MM.1S (cell line): ENCODE measurements around the gene AMDHD1.

Experiments used
- DNase-seq: peaks from one replicate; pipeline ENCODE4 v3.0.0-alpha.2; 2015
- H2AFZ ChIP-seq: fragments of 300-600 bp; sonication (generic); 2 replicates; pipeline ENCODE4 v1.6.0; 2016; ENCODE audit warnings: antibody characterized with exemption, low read length
- H3F3A ChIP-seq: fragments of 300-600 bp; sonication (generic); 2 replicates; pipeline ENCODE4 v1.6.1; 2016; ENCODE audit warnings: mild to moderate bottlenecking, antibody characterized with exemption, low read length, moderate library complexity, mixed read lengths; ENCODE audit not compliant: insufficient read depth
- H3K27ac ChIP-seq: fragments of 300-600 bp; sonication (generic); 2 replicates; pipeline ENCODE4 v1.5.1; 2016; ENCODE audit warnings: mild to moderate bottlenecking, low read length
- H3K27me3 ChIP-seq: fragments of 300-600 bp; sonication (generic); replicated peaks from 2 replicates; pipeline ENCODE4 v1.6.0; 2016; ENCODE audit warnings: low read length; ENCODE audit not compliant: insufficient read depth
- H3K36me3 ChIP-seq: fragments of 300-600 bp; sonication (generic); replicated peaks from 2 replicates; pipeline ENCODE4 v1.6.1; 2016; ENCODE audit warnings: mild to moderate bottlenecking, low read length, mixed read lengths; ENCODE audit not compliant: insufficient read depth
- H3K4me1 ChIP-seq: fragments of 300-600 bp; sonication (generic); 2 replicates; pipeline ENCODE4 v1.6.1; 2016; ENCODE audit warnings: low read length, mixed read lengths
- H3K4me2 ChIP-seq: fragments of 300-600 bp; sonication (generic); 2 replicates; pipeline ENCODE4 v1.6.0; 2016; ENCODE audit warnings: low read depth, low read length
- H3K4me3 ChIP-seq: fragments of 300-600 bp; sonication (generic); 2 replicates; pipeline ENCODE4 v1.5.1; 2016; ENCODE audit warnings: low read length, mixed read lengths
- H3K79me2 ChIP-seq: fragments of 300-600 bp; sonication (generic); 2 replicates; pipeline ENCODE4 v1.6.1; 2016; ENCODE audit warnings: mixed run types, low read length, mixed read lengths
- H3K9ac ChIP-seq: fragments of 300-600 bp; sonication (generic); 2 replicates; pipeline ENCODE4 v1.6.1; 2016; ENCODE audit warnings: low read length, mixed read lengths
- H3K9me2 ChIP-seq: fragments of 300-600 bp; sonication (generic); replicated peaks from 2 replicates; pipeline ENCODE4 v1.6.1; 2016; ENCODE audit warnings: mild to moderate bottlenecking, low read length, mixed read lengths; ENCODE audit not compliant: insufficient read depth
- H3K9me3 ChIP-seq: fragments of 300-600 bp; sonication (generic); replicated peaks from 2 replicates; pipeline ENCODE4 v1.6.1; 2016; ENCODE audit warnings: mild to moderate bottlenecking, low read length, mixed read lengths; ENCODE audit not compliant: insufficient read depth
- H4K20me1 ChIP-seq: fragments of 300-600 bp; sonication (generic); 2 replicates; pipeline ENCODE4 v1.6.1; 2016; ENCODE audit warnings: mild to moderate bottlenecking, low read length, moderate library complexity, mixed read lengths; ENCODE audit not compliant: insufficient read depth
- CTCF ChIP-seq: fragments of 300-600 bp; sonication (generic); IDR thresholded peaks from 2 replicates; pipeline ENCODE4 v1.5.1; 2016; ENCODE audit warnings: antibody characterized with exemption, low read length, mixed read lengths
- EZH2 ChIP-seq: fragments of 300-600 bp; sonication (generic); optimal IDR thresholded peaks from 2 replicates; pipeline ENCODE3; 2017; ENCODE audit warnings: low read depth, mild to moderate bottlenecking, antibody characterized with exemption, low read length, mixed read lengths
- EZH2phosphoT487 ChIP-seq: fragments of 300-600 bp; sonication (generic); IDR thresholded peaks from 2 replicates; pipeline ENCODE4 v1.6.1; 2018; ENCODE audit warnings: antibody characterized with exemption, low read length

AMDHD1 gene

GRCh38 chr12:95976416-95976832 is 33.3 kb downstream of the AMDHD1 start:
- H3K9ac ChIP-seq = no peak overlapping the region
- H3K9me3 ChIP-seq = no peaks in the 10 kb centered on the region
- H3K4me1 ChIP-seq = peaks cover 21% of the 10 kb centered on the region
- TF ChIP-seq CTCF (no peak), EZH2phosphoT487 (no peak), EZH2 (no peak)
- no peaks in the 10 kb centered on the region for H4K20me1 ChIP-seq
- no peak overlapping the region for H3K4me2 ChIP-seq
- H3K36me3 ChIP-seq = no peaks in the 10 kb centered on the region
- H3K9me2 ChIP-seq = no peaks in the 10 kb centered on the region
- no peak for DNase-seq
- H3K4me3 ChIP-seq = no peak overlapping the region
- peaks cover 5% of the 10 kb centered on the region for H3F3A ChIP-seq
- H3K27ac ChIP-seq = no peak overlapping the region
- no peak overlapping the region for H2AFZ ChIP-seq
- no peaks in the 10 kb centered on the region for H3K27me3 ChIP-seq
- no peaks in the 10 kb centered on the region for H3K79me2 ChIP-seq

- Histone ChIP-seq H2AFZ (no peak overlapping the region), H3K4me1 (peaks cover 14% of the 10 kb centered on the region), H3K27me3 (no peaks in the 10 kb centered on the region), H3K9me2 (no peaks in the 10 kb centered on the region), H3F3A (peaks cover 5% of the 10 kb centered on the region), H3K4me3 (no peak overlapping the region), H4K20me1 (no peaks in the 10 kb centered on the region), H3K79me2 (no peaks in the 10 kb centered on the region), H3K36me3 (no peaks in the 10 kb centered on the region), H3K4me2 (no peak overlapping the region), H3K9me3 (no peaks in the 10 kb centered on the region), H3K27ac (no peak overlapping the region), H3K9ac (no peak overlapping the region)
- no peak for TF ChIP-seq EZH2phosphoT487
- no peak for TF ChIP-seq CTCF
- no peak for TF ChIP-seq EZH2
- no peak for DNase-seq
Observed at GRCh38 chr12:95977764-95978305, 34.7 kb downstream of the AMDHD1 start.

- Histone ChIP-seq H3K9ac (no peak overlapping the region), H3K4me2 (no peak overlapping the region), H3F3A (no peaks in the 10 kb centered on the region; the same call in 1 of the 2 replicates), H3K4me3 (no peak overlapping the region), H3K36me3 (no peaks in the 10 kb centered on the region), H3K79me2 (no peaks in the 10 kb centered on the region), H3K27me3 (no peaks in the 10 kb centered on the region), H3K9me3 (no peaks in the 10 kb centered on the region), H3K9me2 (no peaks in the 10 kb centered on the region), H3K4me1 (peaks cover 8% of the 10 kb centered on the region), H2AFZ (no peak overlapping the region), H3K27ac (no peak overlapping the region), H4K20me1 (no peaks in the 10 kb centered on the region)
- no peak for DNase-seq
- TF ChIP-seq EZH2phosphoT487 (no peak), EZH2 (no peak), CTCF (no peak)
Observed at GRCh38 chr12:95978351-95978750, 35.2 kb downstream of the AMDHD1 start.
